Medulla oblongata (tissue), 1 donor: ENCODE results near the gene ADGRF1.
A peak's percentile ranks its signal among the peaks of the same experiment; 100 is the strongest.
"Not testable (repeated sequence)": the region's sequence is repeated elsewhere in the genome, so short reads cannot be mapped to it uniquely, and the experiment has no call there.

Source experiments
- DNase-seq: peaks from one replicate; pipeline ENCODE4 v3.0.0-alpha.2; 2015; ENCODE audit errors: extremely low spot score

ADGRF1 gene

DNA sequence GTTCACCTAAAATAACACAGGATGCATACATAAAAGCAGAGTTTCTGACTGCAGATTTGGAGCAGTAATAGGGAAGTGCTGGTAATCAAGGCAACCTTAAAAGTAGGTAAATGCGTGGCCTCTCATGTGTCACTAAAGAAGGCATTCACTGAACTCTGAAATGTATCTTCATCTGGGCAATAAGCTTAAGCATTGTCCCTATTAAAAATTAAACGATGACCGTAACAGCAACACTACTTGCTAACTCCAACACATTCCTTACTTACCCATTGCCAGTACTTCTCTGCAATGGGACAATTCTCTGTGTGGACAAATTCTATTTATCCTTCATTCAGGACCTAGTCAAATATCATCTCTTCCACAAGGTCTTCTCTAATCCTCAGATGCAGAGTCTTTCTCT is 19.9 kb downstream of the ADGRF1 start:
- no peak for DNase-seq

DNA sequence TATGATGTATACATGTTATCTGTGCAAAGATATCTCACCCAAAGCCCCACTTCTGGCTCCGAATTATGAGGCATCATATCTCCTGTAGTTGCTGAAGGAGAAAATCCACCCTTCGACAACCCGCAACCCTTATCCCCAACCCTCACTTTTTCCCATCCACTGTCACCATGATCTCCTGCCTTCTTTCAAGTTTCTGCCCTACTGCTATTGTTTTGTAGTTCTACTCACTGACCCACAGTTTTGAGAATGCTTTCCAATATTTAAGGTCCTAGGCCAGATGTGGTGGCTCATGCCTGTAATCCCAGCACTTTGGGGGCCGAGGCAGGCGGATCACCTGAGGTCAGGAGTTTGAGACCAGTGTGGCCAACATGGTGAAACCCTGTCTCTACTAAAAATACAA is 22.2 kb downstream of the ADGRF1 start:
- no peak for DNase-seq

DNA sequence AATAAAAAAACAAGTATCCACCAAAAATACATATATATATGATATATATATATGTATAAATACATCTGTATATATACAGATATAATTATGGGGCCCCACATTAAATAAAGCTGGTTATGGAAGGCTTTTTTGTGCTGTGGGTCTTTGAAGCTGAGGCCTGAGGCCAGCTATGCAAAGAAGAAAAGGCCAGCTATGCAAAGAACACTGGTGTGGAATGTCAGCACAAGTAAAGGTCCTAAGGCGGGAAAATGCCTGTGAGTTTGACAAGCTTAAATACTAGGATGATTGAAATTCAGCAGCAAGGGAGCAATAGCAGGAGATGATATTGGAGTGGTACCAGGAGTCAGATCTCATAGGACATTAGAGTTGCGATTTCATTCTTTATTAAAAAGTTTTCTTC is 25.2 kb downstream of the ADGRF1 start:
- DNase-seq: no peak

DNA sequence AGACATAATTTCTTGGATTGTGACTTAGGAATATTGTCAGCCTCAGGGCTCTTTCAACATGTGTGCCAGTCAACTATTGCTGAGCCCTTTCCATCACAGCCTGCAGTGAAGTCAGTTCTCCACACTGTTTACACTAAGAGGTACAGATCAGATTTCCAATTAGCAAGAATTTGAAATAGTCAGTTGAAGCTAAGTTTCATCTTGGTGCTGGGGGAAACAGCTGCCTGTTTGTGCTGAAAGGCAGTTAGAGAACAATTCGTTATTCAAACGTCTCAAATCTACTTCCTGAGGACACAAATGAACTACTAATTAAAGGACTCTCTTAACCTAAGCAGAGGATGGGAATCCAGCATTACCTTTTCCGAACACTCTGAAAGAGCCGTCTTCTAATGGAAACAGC is 25.9 kb downstream of the ADGRF1 start:
- no peak for DNase-seq

DNA sequence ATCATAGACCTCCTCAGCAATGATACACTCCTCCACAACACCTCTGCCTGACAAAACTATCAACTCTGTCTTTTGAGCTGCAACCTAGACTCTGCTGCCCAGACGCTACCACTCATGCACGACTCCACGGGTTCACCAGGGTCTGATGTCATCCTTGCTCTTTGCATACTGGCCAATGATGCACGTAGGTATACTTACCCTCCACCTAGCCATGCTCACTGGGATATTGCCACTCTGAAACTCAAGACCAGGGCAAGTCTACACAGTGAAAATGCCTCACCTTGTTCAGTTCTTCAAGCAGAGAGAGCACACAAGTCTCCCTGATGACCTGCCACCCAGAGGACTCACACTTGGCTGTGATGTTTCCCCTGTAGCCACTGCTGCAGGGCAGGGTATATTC is 27.7 kb downstream of the ADGRF1 start:
- DNase-seq: no peak

DNA sequence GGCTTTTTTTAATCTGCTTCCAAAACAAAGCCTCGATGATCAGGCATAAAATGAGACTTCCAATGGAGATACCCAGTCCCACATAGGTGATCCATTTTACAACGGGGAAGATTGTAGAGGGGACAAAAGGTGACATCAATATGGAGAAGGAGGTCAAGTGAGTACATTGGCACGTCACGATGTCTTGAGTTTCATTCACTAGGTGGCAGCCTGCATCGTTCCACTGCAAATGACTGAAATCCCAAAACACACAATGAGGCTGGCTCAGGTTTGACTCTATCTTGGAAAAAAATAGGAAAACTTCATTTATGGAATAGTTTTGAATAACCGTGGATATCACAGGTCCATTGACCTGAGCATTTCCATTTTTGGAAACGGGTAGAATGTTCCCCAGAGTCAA is 32.5 kb downstream of the ADGRF1 start:
- peak; percentile 45 for DNase-seq

DNA sequence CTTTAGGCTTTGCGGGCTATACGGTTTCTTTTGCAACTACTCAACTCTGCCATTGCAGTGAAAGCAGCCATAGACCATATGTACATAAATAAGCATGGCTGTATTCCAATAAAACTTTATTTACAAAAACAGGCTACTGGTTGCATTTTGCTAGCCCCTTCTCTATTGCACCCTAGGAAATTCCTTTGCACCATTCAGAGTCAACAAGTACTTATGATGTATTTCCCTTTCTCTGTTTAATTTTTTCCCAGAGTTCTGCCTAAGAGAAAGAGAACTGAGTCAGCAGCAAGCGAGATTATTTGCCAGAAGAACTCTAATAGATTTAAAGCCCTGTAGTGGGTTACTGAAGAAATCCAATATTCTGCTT is 33.8 kb downstream of the ADGRF1 start:
- no peak for DNase-seq

DNA sequence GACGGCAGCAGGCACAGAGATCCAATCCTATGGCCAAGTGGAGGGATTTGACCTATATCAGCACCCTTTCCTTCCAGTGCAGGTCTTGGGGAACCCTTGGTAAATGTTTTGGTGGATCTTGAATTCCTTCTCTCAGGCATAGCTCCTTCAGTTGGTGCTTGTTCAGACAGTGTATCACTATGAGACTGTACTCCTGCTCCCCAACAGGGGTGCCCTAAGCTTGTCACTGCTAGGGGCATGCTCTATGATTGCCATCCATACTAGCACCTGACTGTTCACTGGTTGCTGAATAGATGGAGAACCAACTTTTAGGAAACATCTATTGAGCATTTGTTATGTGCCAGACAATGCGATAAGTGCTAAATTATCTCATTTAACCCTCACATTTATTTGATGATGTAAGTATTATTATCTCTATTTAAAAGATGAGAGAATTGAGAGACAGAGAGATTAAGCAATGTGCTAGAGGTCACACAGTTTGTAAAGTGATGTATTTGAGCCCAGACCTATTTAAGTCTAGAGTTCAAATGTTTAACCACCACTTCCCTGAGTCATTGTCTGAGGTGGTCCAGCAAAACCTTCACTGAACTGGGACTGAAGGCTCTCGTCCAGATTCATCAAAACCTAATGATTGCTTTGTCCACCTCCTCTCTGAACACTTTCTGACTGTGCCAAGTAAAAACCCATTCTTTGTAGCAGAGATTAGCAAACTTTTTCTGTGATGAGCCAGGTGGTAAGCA is 34.3 kb downstream of the ADGRF1 start:
- DNase-seq: no peak

DNA sequence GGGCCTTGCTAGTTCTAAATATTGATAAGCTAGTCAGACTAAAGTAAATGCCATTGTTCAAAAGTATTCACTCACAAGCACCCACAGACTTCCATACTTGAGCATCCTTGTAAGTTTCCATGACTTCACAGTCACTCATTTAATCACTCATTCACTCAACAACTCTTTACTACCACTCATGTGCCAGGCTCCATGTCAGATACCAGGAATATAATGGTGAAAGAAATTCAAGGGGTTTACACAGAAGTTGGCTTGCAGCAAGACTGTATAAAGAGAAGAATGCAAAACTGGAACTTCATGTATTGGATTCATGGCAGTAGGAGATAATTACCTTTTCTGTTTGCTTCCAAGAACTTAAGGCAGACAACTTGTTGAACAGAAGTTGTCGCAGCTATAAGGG is 36.6 kb downstream of the ADGRF1 start:
- DNase-seq: no peak

DNA sequence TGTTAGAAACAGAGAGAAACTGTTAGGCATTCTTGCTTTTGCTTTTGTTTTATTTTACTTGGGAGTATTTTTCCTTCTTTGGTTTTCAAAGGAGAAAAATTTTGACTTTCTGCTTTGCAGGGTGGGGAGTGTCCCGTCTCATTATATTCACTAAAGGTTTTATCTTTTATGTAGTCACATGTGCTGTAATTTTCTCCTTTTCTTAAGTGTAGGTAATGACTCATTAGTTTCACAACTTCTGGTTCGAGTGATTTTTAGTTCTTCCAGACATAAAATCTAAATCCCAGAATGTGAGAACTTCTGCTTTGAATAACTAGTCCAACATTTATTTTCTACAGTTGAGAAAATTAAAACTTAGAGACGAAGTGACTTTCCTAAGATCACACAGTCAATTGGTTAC is 37.7 kb downstream of the ADGRF1 start:
- no peak for DNase-seq

DNA sequence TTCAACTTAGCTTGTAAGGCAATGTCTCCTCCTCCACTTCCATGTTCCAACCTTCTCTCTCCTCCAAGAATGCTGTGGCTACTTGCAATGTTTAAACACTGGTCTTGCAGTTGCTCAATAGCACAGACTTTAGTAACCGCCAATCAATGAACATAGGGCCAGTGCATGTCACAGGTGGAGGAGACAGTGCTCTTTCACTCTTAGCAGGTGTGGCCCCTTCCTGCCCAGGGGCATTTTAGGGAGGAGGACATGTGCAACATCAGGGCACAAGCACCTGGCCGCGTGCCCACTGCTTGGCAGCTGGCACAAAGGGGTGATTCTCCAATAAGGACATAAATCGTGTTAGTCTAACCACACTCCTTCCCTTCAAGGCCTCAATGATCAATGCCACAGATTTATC is 41.3 kb downstream of the ADGRF1 start:
- DNase-seq: no peak

DNA sequence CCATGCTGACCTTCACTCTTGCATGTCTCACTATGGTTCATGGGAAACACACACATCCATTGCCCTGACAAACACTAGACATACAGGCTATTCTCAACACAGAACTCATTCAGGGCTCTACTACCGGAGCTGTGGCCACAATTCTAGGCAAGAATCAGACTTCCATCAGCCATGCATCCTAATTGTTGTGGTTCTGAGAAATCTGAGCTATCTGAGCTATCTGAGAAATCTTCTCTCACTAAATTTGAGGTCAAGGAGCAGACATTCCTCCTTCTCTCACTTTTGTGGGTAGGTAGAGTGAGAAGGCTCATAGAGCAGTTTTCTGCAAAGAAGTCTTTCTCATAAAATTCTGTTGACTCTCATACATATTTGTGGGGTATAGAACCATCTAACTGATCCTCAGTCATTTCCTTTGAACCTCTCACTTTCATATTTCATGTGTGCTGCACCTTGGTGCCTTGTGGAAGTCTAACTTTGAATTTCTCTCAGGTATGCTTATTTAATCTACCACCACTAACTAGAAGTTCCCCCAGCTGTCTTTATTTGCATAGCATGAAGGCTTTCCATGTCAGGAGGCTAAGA is 43.6 kb downstream of the ADGRF1 start:
- DNase-seq: no peak

DNA sequence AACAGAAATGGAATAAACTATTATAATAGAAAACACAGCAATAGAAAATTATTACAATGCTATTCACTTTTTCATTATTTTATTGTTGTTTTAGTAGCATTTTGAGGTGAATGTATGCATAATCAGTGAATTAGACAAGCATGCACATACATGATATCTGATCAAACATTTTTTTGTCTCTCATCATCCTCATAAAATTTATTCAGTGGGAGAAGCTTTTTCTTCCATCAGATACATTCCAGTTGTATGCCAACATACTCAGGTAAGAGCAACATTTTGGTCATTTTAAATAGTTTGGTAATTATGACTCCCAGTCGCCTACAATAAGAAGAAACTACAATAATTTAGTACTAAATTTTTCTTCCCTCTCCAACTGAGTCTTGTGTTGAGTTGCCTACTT is 44.5 kb downstream of the ADGRF1 start:
- DNase-seq: no peak

DNA sequence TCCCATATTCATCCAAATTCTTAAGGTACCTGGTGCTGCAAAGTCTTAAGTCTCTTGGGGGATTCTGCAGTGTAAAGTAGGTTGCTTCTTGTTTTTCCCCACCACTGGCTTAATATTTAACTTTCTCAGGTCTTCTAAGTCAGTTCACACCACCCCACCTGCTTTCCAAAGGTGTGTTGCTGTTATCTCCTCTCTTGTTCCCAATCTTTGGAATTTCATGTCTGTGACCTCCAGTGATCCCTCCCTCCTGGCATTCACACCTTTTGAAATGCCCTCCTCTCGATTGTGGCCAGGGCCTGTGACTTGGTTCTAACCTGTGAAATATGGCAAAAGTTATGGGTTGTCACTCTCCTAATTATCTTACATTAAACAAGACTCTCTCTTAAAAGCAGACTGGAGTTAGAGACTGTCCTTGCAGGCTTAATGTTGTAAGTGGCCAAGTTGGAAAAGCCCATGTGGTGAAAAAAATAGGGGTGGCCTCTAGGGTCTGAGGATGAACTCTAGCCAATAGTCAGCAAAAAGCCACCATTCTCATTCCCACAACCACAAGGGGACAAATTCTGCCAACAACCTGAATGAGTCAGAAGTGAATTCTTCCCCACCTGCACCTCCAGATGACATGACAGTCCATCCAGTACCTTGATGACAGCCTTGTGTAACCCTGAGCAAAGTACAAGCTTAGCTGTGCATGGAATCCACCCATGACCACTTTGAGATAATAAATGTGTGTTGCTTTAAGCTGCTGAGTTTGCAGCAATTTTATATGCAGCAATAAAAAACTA is 45.1 kb downstream of the ADGRF1 start:
- DNase-seq: no peak

DNA sequence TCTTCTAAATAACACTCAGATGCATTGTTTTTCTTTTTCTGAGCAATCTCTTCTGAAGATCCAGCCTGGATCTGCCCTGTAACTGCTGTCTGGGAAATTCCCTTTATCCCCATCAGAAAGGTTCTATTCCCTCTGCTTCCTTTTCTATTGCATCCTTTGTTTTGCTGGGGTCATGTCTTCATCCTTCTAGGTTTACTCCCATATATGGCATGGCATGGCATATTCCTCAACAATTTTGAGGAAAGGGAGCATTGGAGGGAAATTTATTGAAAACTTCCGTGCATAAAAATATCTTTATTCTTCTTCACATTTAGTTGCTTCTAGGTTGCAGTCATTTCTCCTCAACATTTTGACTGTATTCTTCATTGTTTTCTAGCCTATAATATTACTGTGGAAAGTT is 47.2 kb downstream of the ADGRF1 start:
- no peak for DNase-seq

DNA sequence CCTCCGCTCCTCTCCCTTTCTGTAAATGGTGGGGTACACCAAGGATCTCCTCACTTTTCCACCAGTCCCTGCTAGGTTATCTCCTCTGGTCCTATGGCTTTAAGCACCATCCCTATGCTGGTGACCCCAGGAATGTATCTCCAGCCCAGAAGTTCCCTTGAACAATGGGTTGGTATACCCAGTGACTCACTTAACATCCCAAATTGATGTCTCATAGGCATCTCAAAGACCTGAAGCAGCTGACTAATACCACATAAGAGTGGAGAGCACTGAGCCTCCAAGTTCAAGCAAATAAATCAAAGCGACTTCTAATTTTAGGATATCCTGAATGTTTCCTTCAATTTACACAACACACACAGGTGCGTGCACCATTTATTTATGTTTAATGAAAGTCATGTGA is 48.3 kb downstream of the ADGRF1 start:
- no peak for DNase-seq

DNA sequence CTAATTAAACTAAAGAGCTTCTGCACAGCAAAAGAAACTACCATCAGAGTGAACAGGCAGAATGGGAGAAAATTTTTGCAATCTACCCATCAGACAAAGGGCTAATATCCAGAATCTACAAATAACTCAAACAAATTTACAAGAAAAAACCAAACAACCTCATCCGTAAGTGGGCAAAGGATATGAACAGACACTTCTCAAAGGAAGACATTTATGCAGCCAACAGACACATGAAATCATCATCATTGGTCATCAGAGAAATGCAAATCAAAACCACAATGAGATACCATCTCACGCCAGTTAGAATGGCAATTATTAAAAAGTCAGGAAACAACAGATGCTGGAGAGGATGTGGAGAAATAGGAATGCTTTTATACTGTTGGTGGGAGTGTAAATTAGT is 49.7 kb downstream of the ADGRF1 start:
- DNase-seq: not testable (repeated sequence)

DNA sequence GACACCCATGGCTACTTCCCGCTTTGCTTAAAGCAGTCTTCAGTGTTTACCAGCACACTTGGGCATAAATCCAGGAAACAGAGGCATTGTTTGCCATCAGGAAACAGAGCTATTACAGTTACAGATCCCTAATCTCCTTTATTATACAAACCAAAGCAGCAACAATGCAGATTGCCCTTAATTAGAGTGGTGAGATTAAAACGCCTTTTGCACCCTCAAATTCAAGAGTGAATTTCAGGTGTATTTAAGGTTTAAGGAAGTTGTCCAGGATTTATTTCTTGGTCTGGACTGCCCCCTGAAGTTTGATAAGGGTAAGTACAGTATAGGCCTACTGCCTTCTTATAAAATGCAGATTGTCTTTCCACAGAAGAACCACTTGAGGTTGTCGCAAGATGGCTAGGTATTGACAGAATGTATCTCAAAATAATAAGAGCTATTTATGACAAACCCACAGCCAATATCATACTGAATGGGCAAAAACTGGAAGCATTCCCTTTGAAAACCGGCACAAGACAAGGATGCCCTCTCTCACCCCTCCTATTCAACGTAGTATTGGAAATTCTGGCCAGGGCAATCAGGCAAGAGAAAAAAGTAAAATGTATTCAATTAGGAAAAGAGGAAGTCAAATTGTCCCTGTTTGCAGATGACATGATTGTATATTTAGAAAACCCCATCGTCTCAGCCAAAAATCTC is 51.2 kb downstream of the ADGRF1 start:
- DNase-seq: peak; percentile 80

DNA sequence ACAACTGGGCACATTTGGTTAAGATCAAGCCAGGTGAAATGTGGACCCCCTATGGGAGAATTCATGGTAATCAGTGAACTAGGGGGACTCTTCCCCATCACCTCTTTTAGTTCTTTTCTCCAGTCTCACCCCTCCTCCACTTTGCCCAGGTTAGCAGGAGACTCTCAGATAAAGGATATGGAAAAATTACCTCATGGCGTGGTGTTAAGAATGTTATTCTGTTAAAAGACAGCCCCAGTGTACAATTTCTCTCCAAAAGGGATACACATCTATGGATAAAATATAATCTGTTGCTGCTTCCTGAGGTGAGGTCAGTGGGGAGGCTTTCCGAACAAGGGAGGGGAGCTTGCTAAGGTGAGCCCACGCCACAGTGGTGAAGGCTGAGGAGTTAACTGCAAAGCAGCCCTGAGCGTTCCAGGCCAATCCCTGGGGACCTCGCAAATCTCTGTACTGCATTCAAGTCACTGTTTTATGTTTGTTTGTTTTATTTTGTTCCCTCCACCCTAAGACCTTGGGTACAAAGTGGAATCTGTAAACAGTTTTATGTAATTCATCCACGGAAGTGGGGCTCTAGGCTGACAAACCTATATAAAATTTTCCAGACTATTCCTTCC is 52.0 kb downstream of the ADGRF1 start:
- DNase-seq: no peak

DNA sequence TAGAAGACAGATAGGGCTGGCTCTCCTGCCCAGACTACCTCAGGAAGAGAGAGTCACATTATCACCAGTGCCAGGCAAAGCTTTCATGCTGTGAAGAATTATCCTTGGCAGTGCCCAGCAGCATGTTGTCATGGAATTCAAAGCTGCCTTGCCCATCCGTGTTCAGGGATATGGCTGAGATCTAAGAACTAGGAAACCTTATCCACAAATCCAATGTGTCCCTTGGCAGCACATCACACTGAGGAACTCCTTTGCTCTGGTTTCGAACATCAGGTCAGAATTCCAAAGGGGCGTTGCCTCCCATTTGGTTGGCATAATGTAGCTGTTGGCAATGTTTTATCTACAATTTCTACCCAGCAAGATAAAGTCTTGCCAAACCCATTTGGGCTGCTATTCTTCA is 52.7 kb downstream of the ADGRF1 start:
- peak; percentile 13 for DNase-seq

DNA sequence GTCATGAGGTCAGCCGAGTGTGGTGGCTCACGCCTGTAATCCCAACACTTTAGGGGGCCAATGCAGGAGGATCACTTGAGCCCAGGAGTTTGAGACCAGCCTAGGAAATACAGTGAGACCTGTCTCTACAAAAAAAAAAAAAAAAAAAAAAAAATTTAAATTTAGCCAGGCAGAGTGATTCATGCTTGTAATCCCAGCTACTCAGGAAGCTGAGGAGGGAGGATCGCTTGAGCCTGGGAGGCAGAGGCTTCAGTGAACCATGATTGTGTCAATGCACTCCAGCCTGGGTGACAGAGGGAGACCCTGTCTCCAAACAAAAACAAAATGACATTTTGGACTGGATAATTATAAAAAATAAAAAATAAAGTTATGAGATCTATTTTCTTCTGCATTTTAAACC is 56.2 kb downstream of the ADGRF1 start:
- no peak for DNase-seq

DNA sequence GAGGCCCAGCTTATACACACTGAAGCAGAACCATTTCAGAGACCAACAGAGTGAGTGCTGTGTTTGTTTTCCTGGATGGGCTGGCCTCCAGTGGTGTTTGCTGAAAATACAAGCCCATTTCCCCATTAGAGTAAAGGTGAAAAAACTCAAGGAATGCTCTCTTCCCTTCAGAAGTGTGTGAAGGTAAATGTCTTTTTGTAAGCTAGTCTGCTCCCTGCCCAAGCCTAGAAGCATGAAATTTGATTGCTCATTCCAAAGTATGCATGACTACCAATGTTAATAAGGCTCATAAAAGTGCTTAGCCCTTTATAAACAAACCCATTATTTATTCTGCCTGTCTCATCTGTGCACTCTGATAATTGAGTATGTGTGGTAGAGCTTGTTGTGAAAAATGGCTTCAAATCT is 59.1 kb downstream of the ADGRF1 start:
- no peak for DNase-seq
